Measurements from ENCODE around the gene CSRP1. TPM values are rescaled to one million over a fixed set of nuclear protein-coding genes. Genes with fewer than 3 reads are reported as not detected.
A peak's percentile ranks its signal among the peaks of the same experiment; 100 is the strongest.

Gene CSRP1
- total and polyA plus RNA-seq, 4 donors: 599 to 1,490 (median 771) TPM

DNA sequence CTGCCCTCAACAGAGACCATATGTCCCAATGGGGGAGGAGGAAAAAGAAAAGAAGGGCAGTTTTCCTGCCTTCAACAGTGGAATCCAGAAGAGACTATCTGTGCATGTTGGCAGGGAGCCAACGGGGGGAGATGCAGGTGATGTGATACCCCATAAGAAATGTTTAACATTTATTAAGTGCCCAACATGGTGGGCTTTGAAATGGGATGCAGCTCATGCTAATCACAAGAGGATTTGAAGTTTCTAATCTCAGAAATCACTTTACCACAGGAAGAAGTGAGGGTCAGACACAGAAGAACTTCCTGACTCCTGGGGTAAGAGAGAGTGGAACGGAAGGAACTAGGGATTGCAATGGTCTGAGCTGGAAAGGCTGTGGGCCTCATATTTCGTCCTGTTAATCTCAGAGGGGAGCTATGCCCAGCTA lies 16.2 kb downstream of the CSRP1 start:
- H3K4me1 ChIP-seq (ENCODE audit: control insufficient read depth in 1 of 2, insufficient read depth in 2 of 2, low read length in 2 of 2): peaks cover 0 to 7% of the 10 kb centered on the region in 2 donors
- H3K27ac ChIP-seq (ENCODE audit: low read depth in 1 of 2, low read length in 2 of 2): peak overlapping the region in 1 of 2 donors; percentile 64
- no peak for DNase-seq
- ATAC-seq (ENCODE audit: low FRiP score): no peak
- peaks cover 0 to 19% of the 10 kb centered on the region in 2 donors for H3K36me3 ChIP-seq (ENCODE audit: control insufficient read depth in 1 of 2, insufficient read depth in 2 of 2, low read length in 1 of 2)
- 19% methylated on average over 3 of the region's 3 CpGs for WGBS, 2 donors
- no peaks in the 10 kb centered on the region for H3K27me3 ChIP-seq (ENCODE audit: control insufficient read depth in 1 of 2, insufficient read depth in 2 of 2, low read length in 1 of 2)
- intact Hi-C loops (cut with DNase I): no loop called here
- H3K4me3 ChIP-seq (ENCODE audit: low read length in 2 of 2): no peak overlapping the region
- H3K9me3 ChIP-seq (ENCODE audit: control insufficient read depth, low read length): no peaks in the 10 kb centered on the region

DNA sequence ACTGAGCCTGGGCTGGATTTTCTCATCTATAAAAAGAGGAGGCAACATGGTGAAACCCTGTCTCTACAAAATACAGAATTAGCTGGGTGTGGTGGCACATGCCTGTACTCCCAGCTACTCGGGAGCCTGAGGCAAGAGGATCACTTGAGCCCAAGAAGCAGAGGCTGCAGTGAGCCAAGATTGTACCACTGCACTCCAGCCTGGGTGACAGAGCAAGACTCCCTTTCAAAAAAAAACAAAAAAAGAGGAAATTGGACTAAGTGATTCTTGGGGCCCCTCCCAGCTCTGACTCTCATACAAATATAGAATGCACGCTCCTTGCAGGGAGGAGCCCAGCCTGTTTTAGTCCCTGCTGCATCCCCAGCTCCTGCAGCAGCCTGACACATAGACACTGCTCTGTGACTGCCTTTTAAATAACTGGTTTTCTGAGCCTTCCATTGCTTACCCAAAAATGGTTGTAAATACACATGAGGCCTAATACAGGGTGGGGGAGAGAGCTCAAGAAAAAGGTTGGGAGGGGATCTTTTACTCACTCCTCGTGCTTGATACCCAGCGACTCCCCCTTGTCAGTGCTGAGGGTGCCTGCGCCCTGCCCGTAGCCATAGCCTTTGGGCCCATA lies 17.2 kb downstream of the CSRP1 start:
- Histone ChIP-seq H3K9me3 (ENCODE audit: control insufficient read depth, low read length) (no peaks in the 10 kb centered on the region), H3K4me1 (ENCODE audit: control insufficient read depth in 1 of 2, insufficient read depth in 2 of 2, low read length in 2 of 2) (peaks cover 0 to 7% of the 10 kb centered on the region in 2 donors), H3K36me3 (ENCODE audit: control insufficient read depth in 1 of 2, insufficient read depth in 2 of 2, low read length in 1 of 2) (peaks cover 4 to 20% of the 10 kb centered on the region in 2 donors), H3K27ac (ENCODE audit: low read depth in 1 of 2, low read length in 2 of 2) (peak overlapping the region in 1 of 2 donors; percentile 46), H3K4me3 (ENCODE audit: low read length in 2 of 2) (no peak overlapping the region), H3K27me3 (ENCODE audit: control insufficient read depth in 1 of 2, insufficient read depth in 2 of 2, low read length in 1 of 2) (no peaks in the 10 kb centered on the region)
- 62 to 67% methylated on average over 6 of the region's 6 CpGs for WGBS, 2 donors
- DNase-seq (no peak), ATAC-seq (ENCODE audit: low FRiP score) (peak; percentile 12)
- intact Hi-C loops (cut with DNase I): no loop called here

DNA sequence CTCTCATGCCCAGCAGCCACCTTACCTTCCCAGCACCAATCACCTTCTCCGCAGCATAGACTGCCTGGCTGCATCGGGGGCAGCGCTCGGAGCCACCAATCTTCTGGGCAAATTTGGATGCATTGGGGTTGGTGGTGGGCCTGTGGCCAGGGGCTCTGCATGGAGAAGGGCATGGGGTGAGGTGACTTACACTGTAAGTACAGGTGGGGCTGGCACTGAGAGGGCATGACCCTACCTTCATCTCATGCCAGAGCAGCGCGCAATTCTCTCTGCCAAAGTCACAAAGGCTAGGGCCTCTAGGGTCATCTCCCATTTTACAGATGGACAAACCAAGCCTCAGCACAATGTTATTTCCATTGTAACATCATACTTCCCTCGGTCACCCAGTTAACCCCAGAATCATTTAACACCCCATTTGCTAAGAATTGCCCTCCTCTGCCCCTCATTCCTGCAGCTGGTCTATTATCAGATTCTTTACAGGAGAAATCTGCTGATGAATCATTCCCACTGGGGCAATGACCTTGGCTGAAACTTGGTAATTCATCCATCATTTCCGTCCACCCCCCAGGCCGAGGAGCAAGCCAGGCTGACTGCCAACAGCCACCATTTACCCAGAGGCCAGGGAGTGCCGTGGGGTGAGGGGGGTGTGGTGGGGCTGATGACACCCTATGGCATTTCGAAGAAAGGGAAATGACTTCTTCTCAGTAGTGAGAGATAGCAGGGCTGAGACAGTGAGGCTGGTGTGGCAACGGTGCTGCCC lies 17.9 kb downstream of the CSRP1 start:
- DNase-seq: peak; percentile 92 to 94
- Histone ChIP-seq H3K4me1 (ENCODE audit: control insufficient read depth in 1 of 2, insufficient read depth in 2 of 2, low read length in 2 of 2) (peaks cover 0 to 7% of the 10 kb centered on the region in 2 donors), H3K4me3 (ENCODE audit: low read length in 2 of 2) (no peak overlapping the region), H3K9me3 (ENCODE audit: control insufficient read depth, low read length) (no peaks in the 10 kb centered on the region), H3K27me3 (ENCODE audit: control insufficient read depth in 1 of 2, insufficient read depth in 2 of 2, low read length in 1 of 2) (no peaks in the 10 kb centered on the region), H3K36me3 (ENCODE audit: control insufficient read depth in 1 of 2, insufficient read depth in 2 of 2, low read length in 1 of 2) (peaks cover 10 to 26% of the 10 kb centered on the region in 2 donors), H3K27ac (ENCODE audit: low read depth in 1 of 2, low read length in 2 of 2) (peak overlapping the region in 1 of 2 donors; percentile 49)
- WGBS, 2 donors: 57 to 64% methylated on average over 12 of the region's 12 CpGs
- peak; percentile 31 for ATAC-seq (ENCODE audit: low FRiP score)
- intact Hi-C loops (cut with DNase I): no loop called here

DNA sequence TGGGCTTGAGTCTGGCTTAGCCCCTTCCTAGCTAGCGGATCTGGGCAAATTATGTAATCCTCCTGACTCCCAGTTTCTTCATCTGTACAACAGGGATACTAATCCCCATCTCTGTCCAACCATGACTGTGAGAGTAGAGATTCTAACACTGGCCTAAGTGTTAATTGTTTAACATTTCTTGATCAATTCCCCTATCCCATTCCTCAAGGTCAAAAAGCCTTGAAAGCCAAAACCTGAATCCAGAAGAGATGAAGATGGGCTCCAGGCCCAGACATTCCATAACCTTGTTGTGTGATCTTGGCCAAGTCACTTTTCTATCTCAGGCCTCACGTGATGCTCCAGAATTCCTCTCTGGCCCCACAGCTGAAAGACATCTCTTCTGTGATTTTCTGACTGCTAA lies 19.2 kb downstream of the CSRP1 start:
- Histone ChIP-seq H3K36me3 (ENCODE audit: control insufficient read depth in 1 of 2, insufficient read depth in 2 of 2, low read length in 1 of 2) (peaks cover 10 to 28% of the 10 kb centered on the region in 2 donors), H3K27ac (ENCODE audit: low read depth in 1 of 2, low read length in 2 of 2) (no peak overlapping the region), H3K4me3 (ENCODE audit: low read length in 2 of 2) (no peak overlapping the region), H3K4me1 (ENCODE audit: control insufficient read depth in 1 of 2, insufficient read depth in 2 of 2, low read length in 2 of 2) (peaks cover 0 to 7% of the 10 kb centered on the region in 2 donors), H3K9me3 (ENCODE audit: control insufficient read depth, low read length) (no peaks in the 10 kb centered on the region), H3K27me3 (ENCODE audit: control insufficient read depth in 1 of 2, insufficient read depth in 2 of 2, low read length in 1 of 2) (no peaks in the 10 kb centered on the region)
- ATAC-seq (ENCODE audit: low FRiP score) (no peak), DNase-seq (no peak)
- 51 to 61% methylated on average over 2 of the region's 2 CpGs for WGBS, 2 donors
- intact Hi-C loops (cut with DNase I): no loop called here

DNA sequence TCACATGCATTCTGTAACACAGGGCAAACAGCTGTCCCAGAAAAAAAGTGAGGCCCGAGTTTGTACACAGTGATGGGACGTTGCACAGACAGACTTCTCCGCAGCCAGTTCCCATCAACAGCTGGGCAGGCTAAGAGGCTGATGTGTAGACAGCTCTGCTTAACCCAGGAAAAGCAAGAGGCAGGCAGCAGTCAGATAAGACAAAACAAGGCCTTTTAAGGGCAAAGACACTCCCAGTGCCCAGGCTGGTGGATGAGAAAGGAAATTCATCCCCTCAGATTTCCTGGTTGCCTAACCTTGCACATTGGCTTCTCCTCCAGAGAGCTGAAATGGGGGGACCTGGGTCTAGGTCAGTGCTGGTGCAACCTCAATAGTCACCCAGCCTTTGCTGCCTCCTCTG lies 20.7 kb downstream of the CSRP1 start:
- intact Hi-C loops (cut with DNase I): no loop called here

DNA sequence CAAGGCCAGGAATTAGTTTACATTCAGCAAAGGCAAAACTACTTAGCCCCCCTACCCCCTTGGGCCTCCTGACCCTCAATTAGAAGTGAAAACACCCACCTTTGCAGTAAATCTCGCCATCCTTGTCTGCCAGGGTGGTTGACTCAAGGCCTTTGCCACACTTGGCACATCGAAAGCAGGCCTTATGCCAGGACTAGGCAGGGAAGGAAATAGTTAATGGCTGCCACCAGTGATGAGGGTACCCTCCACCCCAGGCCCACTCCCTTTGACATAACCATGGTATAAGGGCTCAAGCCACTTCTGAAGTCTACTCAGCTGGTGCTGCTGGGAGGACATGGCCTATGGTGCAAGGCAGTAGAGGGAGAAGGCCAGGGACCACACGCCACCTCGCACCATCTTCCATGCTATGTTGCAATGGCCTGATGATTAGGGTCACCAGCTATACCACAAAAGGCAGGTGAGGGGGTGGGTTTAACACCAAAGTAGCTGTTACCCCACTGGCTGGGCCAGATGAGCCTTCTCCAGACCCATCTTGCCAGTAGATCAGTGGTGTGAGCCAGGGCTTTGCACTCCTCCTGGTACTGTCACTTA lies 21.6 kb downstream of the CSRP1 start:
- no peak overlapping the region for H3K4me3 ChIP-seq (ENCODE audit: low read length in 2 of 2)
- 86 to 89% methylated on average over 4 of the region's 4 CpGs for WGBS, 2 donors
- no peak overlapping the region for H3K27ac ChIP-seq (ENCODE audit: low read depth in 1 of 2, low read length in 2 of 2)
- no peaks in the 10 kb centered on the region for H3K4me1 ChIP-seq (ENCODE audit: control insufficient read depth in 1 of 2, insufficient read depth in 2 of 2, low read length in 2 of 2)
- ATAC-seq (ENCODE audit: low FRiP score) (no peak), DNase-seq (no peak)
- no peaks in the 10 kb centered on the region for H3K27me3 ChIP-seq (ENCODE audit: control insufficient read depth in 1 of 2, insufficient read depth in 2 of 2, low read length in 1 of 2)
- H3K9me3 ChIP-seq (ENCODE audit: control insufficient read depth, low read length): no peaks in the 10 kb centered on the region
- peaks cover 10 to 23% of the 10 kb centered on the region in 2 donors for H3K36me3 ChIP-seq (ENCODE audit: control insufficient read depth in 1 of 2, insufficient read depth in 2 of 2, low read length in 1 of 2)
- intact Hi-C loops (cut with DNase I): no loop called here

More for the DNA sequence above, 20.7 kb downstream of the CSRP1 start:
- Histone ChIP-seq H3K9me3 (ENCODE audit: control insufficient read depth, low read length) (no peaks in the 10 kb centered on the region), H3K27ac (ENCODE audit: low read depth in 1 of 2, low read length in 2 of 2) (peak overlapping the region in 1 of 2 donors; percentile 20), H3K27me3 (ENCODE audit: control insufficient read depth in 1 of 2, insufficient read depth in 2 of 2, low read length in 1 of 2) (no peaks in the 10 kb centered on the region), H3K36me3 (ENCODE audit: control insufficient read depth in 1 of 2, insufficient read depth in 2 of 2, low read length in 1 of 2) (peaks cover 10 to 27% of the 10 kb centered on the region in 2 donors), H3K4me1 (ENCODE audit: control insufficient read depth in 1 of 2, insufficient read depth in 2 of 2, low read length in 2 of 2) (no peaks in the 10 kb centered on the region), H3K4me3 (ENCODE audit: low read length in 2 of 2) (no peak overlapping the region)
- ATAC-seq (ENCODE audit: low FRiP score) (no peak), DNase-seq (no peak)
- 13 to 19% methylated on average over 3 of the region's 3 CpGs for WGBS, 2 donors

DNA sequence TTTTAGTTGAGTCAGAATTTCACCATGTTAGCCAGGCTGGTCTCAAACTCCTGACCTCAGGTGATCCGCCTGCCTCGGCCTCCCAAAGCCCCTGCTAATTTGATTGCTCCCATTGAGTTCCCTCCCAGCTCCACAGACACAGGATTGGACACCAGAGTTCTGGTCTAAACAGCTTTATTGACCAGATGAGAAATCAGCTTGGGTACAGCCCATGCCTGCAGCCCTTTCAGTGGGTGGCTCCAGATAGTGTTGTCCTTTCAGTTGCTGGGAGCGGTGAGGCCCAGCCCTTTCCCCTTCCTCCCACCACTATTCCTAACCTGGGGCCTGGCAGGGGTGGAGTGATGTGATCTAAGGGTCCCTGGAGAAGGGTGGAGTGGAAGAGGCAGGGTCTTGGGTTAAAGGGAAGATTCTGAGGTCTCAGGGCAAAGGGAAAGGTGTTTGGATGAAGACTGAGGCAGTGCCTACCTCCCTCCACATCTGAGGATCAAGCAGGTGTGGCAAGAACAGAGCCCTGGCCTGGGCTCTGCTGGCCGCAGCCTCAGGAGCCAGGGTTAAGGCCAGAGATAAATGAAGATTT lies 23.5 kb downstream of the CSRP1 start:
- peak overlapping the region in 1 of 2 donors; percentile 10 for H3K27ac ChIP-seq (ENCODE audit: low read depth in 1 of 2, low read length in 2 of 2)
- 92 to 96% methylated on average over 4 of the region's 4 CpGs for WGBS, 2 donors
- peaks cover 10 to 23% of the 10 kb centered on the region in 2 donors for H3K36me3 ChIP-seq (ENCODE audit: control insufficient read depth in 1 of 2, insufficient read depth in 2 of 2, low read length in 1 of 2)
- H3K9me3 ChIP-seq (ENCODE audit: control insufficient read depth, low read length): no peaks in the 10 kb centered on the region
- no peaks in the 10 kb centered on the region for H3K4me1 ChIP-seq (ENCODE audit: control insufficient read depth in 1 of 2, insufficient read depth in 2 of 2, low read length in 2 of 2)
- DNase-seq (no peak), ATAC-seq (ENCODE audit: low FRiP score) (no peak)
- intact Hi-C loops (cut with DNase I): loop anchor here in 1 of 2 donors (2.0 to 5.0 kb wide), 2 partner anchors 29 to 36 kb away; no protein-coding TSS in a partner anchor
- H3K4me3 ChIP-seq (ENCODE audit: low read length in 2 of 2): no peak overlapping the region
- no peaks in the 10 kb centered on the region for H3K27me3 ChIP-seq (ENCODE audit: control insufficient read depth in 1 of 2, insufficient read depth in 2 of 2, low read length in 1 of 2)

DNA sequence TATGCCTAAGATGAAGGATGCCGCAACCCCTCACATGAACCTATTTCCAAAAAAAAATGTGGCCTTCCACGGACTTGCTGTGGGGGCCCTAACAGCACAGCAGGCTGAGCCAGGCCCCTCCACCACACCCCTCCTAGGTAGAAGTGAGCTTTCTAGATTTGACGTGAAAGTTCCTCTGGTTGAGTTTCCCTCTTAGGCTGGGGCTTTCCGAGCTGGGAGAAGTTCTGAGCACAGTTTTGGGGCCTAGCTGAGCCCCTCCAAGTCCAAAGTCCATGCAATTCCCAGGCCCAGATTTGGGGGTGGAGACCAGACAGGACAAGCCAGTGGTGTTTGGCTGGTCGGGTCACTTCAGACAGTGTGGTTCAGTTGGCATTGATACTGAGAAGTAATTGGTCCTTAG lies 24.2 kb downstream of the CSRP1 start:
- intact Hi-C loops (cut with DNase I): loop anchor here (1.0 to 5.0 kb wide), 3 partner anchors 30 to 35 kb away; no protein-coding TSS in a partner anchor
- no peak for DNase-seq
- H3K9me3 ChIP-seq (ENCODE audit: control insufficient read depth, low read length): no peaks in the 10 kb centered on the region
- H3K36me3 ChIP-seq (ENCODE audit: control insufficient read depth in 1 of 2, insufficient read depth in 2 of 2, low read length in 1 of 2): peaks cover 10 to 19% of the 10 kb centered on the region in 2 donors
- H3K4me1 ChIP-seq (ENCODE audit: control insufficient read depth in 1 of 2, insufficient read depth in 2 of 2, low read length in 2 of 2): no peaks in the 10 kb centered on the region
- H3K27ac ChIP-seq (ENCODE audit: low read depth in 1 of 2, low read length in 2 of 2): peak overlapping the region in 1 of 2 donors; percentile 26
- no peaks in the 10 kb centered on the region for H3K27me3 ChIP-seq (ENCODE audit: control insufficient read depth in 1 of 2, insufficient read depth in 2 of 2, low read length in 1 of 2)
- no peak overlapping the region for H3K4me3 ChIP-seq (ENCODE audit: low read length in 2 of 2)
- ATAC-seq (ENCODE audit: low FRiP score): no peak
- 48 to 52% methylated on average over 5 of the region's 5 CpGs for WGBS, 2 donors
